HepG2 (cell line): ENCODE measurements around the gene CSDE1. TPM values are rescaled to one million over a fixed set of nuclear protein-coding genes. Genes with fewer than 3 reads are reported as not detected.

Experiments used
- ATAC-seq: fragments of 200-7000 bp; cut with Tn5 transposase; 3 replicates; pipeline ENCODE4 v1.9.1; 2020; ENCODE audit warnings: mild to moderate bottlenecking, moderate library complexity
- BruUV-seq: library from RNA; stranded (reverse); fragments of 400-500 nt; replicated peaks from 2 replicates; lab custom pipeline; 2021; lab: Mats Ljungman, UMichigan
- CTCF ChIA-PET: fragments of 300-600 bp; formaldehyde crosslinking; extraction: SDS; loops from one replicate; lab custom pipeline; 2021; ENCODE audit warnings: low total read pairs, inconsistent platforms, low intra/inter-chr PET ratio; lab: Yijun Ruan, JAX
- POLR2A ChIA-PET: fragments of 350-600 bp; sonication (Branson Sonifier 250); formaldehyde crosslinking; loops from one replicate; lab custom pipeline; 2020; ENCODE audit warnings: antibody characterized with exemption, inconsistent platforms; lab: Yijun Ruan, JAX
- DNase-seq: peaks from one replicate; pipeline ENCODE4 v3.0.0-alpha.2; 2015; ENCODE audit warnings: low spot score
- FAIRE-seq: peaks from 3 replicates; lab custom pipeline; 2011; peaks lifted over from hg19 to GRCh38; lab: Jason Lieb, UNC
- H2AFZ ChIP-seq: one replicate; pipeline ENCODE4 v1.6.1; 2011; ENCODE audit warnings: low read length, inconsistent platforms
- H3K27ac ChIP-seq: fragments of 300-600 bp; 3 replicates; pipeline ENCODE4 v1.8.0; 2011; ENCODE audit warnings: mixed run types, mild to moderate bottlenecking, mixed read lengths, low read length, inconsistent platforms; ENCODE audit not compliant: insufficient read depth; ENCODE audit errors: extremely low read length
- H3K27me3 ChIP-seq, 2 experiments: fragments of 200-600 bp in 1 of 2; 2 replicates in 1 of 2; 3 replicates in 1 of 2; pipeline versions ENCODE4 v1.6.0 to v1.8.0; 2011; ENCODE audit warnings: low read length in 2 of 2, mild to moderate bottlenecking in 2 of 2, moderate library complexity in 2 of 2, inconsistent platforms in 1 of 2; ENCODE audit not compliant: insufficient read depth in 2 of 2, control insufficient read depth in 1 of 2
- H3K36me3 ChIP-seq, 2 experiments: fragments of 200-600 bp in 1 of 2; replicated peaks in 1 of 2; 2 replicates in 1 of 2; 3 replicates in 1 of 2; pipeline versions ENCODE4 v1.5.1 to v1.8.0; 2011; ENCODE audit warnings: low read length in 2 of 2, inconsistent platforms in 1 of 2; ENCODE audit not compliant: insufficient read depth in 2 of 2, control insufficient read depth in 1 of 2
- H3K4me1 ChIP-seq: 2 replicates; pipeline ENCODE4 v1.5.1; 2012; ENCODE audit warnings: low read length, inconsistent platforms; ENCODE audit not compliant: insufficient read depth
- H3K4me2 ChIP-seq: 2 replicates; pipeline ENCODE4 v1.6.0; 2011; ENCODE audit warnings: low read depth, low read length, inconsistent platforms
- H3K4me3 ChIP-seq, 3 experiments: fragments of 200-600 bp in 1 of 3; sonication (generic), shearing (Covaris generic) in 1 of 3; replicated peaks in 1 of 3; 2 replicates each; pipeline ENCODE4 v1.5.1; 2011 to 2016; ENCODE audit warnings: low read length in 3 of 3, inconsistent platforms in 2 of 3, low read depth in 2 of 3, mild to moderate bottlenecking in 2 of 3, control low read depth in 1 of 3, mixed read lengths in 1 of 3; ENCODE audit not compliant: insufficient read depth in 1 of 3
- H3K79me2 ChIP-seq: one replicate; pipeline ENCODE4 v1.6.1; 2011; ENCODE audit warnings: low read length, inconsistent platforms; ENCODE audit not compliant: insufficient read depth
- H3K9ac ChIP-seq: 2 replicates; pipeline ENCODE4 v1.6.0; 2011; ENCODE audit warnings: mild to moderate bottlenecking, low read depth, low read length, inconsistent platforms; ENCODE audit not compliant: insufficient read depth
- H3K9me3 ChIP-seq: 2 replicates; pipeline ENCODE4 v1.5.1; 2012; ENCODE audit warnings: mild to moderate bottlenecking, low read length
- H4K20me1 ChIP-seq: 2 replicates; pipeline ENCODE4 v1.6.0; 2011; ENCODE audit warnings: inconsistent platforms, mild to moderate bottlenecking, low read length, moderate library complexity; ENCODE audit not compliant: insufficient read depth
- CBX2 ChIP-seq, 2 experiments: fragments of 200-600 bp in 1 of 2; sonication (generic); formaldehyde crosslinking in 1 of 2; IDR thresholded peaks; 2 replicates each; pipeline versions ENCODE4 v1.7.0 to v1.8.1; 2018 to 2022; ENCODE audit warnings: low read depth in 2 of 2, low read length in 1 of 2, mild to moderate bottlenecking in 1 of 2, missing genetic modification reagents in 1 of 2
- ELF4 ChIP-seq: sonication (generic); formaldehyde crosslinking; IDR thresholded peaks from 2 replicates; pipeline ENCODE4 v1.5.0; 2020; ENCODE audit warnings: missing genetic modification reagents, mild to moderate bottlenecking, moderate library complexity, borderline replicate concordance
- HNF1B ChIP-seq: sonication (generic); formaldehyde crosslinking; IDR thresholded peaks from 2 replicates; pipeline ENCODE4 v1.5.1; 2020; ENCODE audit warnings: mild to moderate bottlenecking, moderate library complexity, missing genetic modification reagents
- MXI1 ChIP-seq: IDR thresholded peaks from 3 replicates; pipeline ENCODE4 v1.6.1; 2012; ENCODE audit warnings: low read depth, low read length, inconsistent platforms, borderline replicate concordance
- POLR2AphosphoS5 ChIP-seq: IDR thresholded peaks from 2 replicates; pipeline ENCODE4 v1.6.1; 2012; ENCODE audit warnings: low read depth, low read length
- SMYD3 ChIP-seq: sonication (generic); formaldehyde crosslinking; IDR thresholded peaks from 2 replicates; pipeline ENCODE4 v1.8.1; 2023; ENCODE audit warnings: mild to moderate bottlenecking, missing genetic modification reagents
- SNAPC4 ChIP-seq: sonication (generic); formaldehyde crosslinking; IDR thresholded peaks from 2 replicates; pipeline ENCODE4 v1.4.0; 2020; ENCODE audit warnings: mild to moderate bottlenecking, missing genetic modification reagents
- TRAFD1 ChIP-seq: sonication (generic); formaldehyde crosslinking; IDR thresholded peaks from 2 replicates; pipeline ENCODE4 v1.5.1; 2020; ENCODE audit warnings: missing genetic modification reagents, mild to moderate bottlenecking, borderline replicate concordance
- ZNF510 ChIP-seq: sonication (generic); formaldehyde crosslinking; IDR thresholded peaks from 2 replicates; pipeline ENCODE4 v1.4.0; 2020; ENCODE audit warnings: low read depth, mild to moderate bottlenecking, missing genetic modification reagents
- ZNF570 ChIP-seq: sonication (generic); formaldehyde crosslinking; IDR thresholded peaks from 2 replicates; pipeline ENCODE4 v1.4.0; 2020; ENCODE audit warnings: mild to moderate bottlenecking, missing genetic modification reagents, borderline replicate concordance
- ZNF576 ChIP-seq: sonication (generic); formaldehyde crosslinking; IDR thresholded peaks from 2 replicates; pipeline ENCODE4 v1.4.0; 2020; ENCODE audit warnings: mild to moderate bottlenecking, missing genetic modification reagents
- ZNF652 ChIP-seq: IDR thresholded peaks from 2 replicates; pipeline ENCODE4 v1.6.1; 2016; ENCODE audit warnings: low read depth, borderline replicate concordance
- ZNF850 ChIP-seq: sonication (generic); formaldehyde crosslinking; conservative IDR thresholded peaks from 2 replicates; pipeline ENCODE4 v1.9.0; 2021; ENCODE audit warnings: mild to moderate bottlenecking, missing genetic modification reagents
- WGBS: methylation state at CpG from one replicate; pipeline ENCODE4 v1.1.6; 2017; ENCODE audit warnings: low lambda C conversion rate; 5-methylcytosine and 5-hydroxymethylcytosine counted together
- in situ Hi-C: cut with HindIII; loops from 2 replicates; pipeline ENCODE4 v1.10.0; 2017; ENCODE audit warnings: low pct_unique_long_range_greater_than_20kb; ENCODE audit not compliant: extremely low pct_ligation_motif_present
- intact Hi-C: fragments of 100-400 bp; cut with micrococcal nuclease; formaldehyde crosslinking; loops from one replicate; pipeline ENCODE4 v1.10.0; 2022; ENCODE audit not compliant: unreplicated experiment
- polyA plus RNA-seq, 8 experiments: library from polyadenylated mRNA; depleted of rRNA in 3 of 8; stranded (reverse) in 7 of 8; unstranded in 1 of 8; fragments of >200 nt; fragmentation: Illumina TruSeq in 4 of 8; extraction: Trizol in 4 of 8; gene quantifications; 2 replicates each; pipeline versions ENCODE4 v1.2.1 to v1.2.3, GENCODE V29; 2011 to 2016; ENCODE audit warnings: low read depth in 4 of 8, missing spikeins in 1 of 8, mixed read lengths in 1 of 8; ENCODE audit not compliant: insufficient read depth in 1 of 8
- total RNA-seq, 5 experiments: library from RNA; depleted of rRNA; stranded (reverse); fragments of >200 nt; fragmentation: Illumina TruSeq; extraction: Trizol; gene quantifications; 2 replicates each; pipeline ENCODE4 v1.2.3, GENCODE V29; 2016; ENCODE audit warnings: low read depth in 1 of 5
- TF ChIP-seq, protein P1 (sequence below): IDR thresholded peaks from 2 replicates; pipeline ENCODE4 v1.6.1; 2016; ENCODE audit warnings: control low read depth

CSDE1 gene
- total and polyA plus RNA-seq, 2 of the 13 experiments (the other 11 are each of a cell fraction or from before 2014, with no cell fraction given) = 150 to 313 TPM

DNA sequence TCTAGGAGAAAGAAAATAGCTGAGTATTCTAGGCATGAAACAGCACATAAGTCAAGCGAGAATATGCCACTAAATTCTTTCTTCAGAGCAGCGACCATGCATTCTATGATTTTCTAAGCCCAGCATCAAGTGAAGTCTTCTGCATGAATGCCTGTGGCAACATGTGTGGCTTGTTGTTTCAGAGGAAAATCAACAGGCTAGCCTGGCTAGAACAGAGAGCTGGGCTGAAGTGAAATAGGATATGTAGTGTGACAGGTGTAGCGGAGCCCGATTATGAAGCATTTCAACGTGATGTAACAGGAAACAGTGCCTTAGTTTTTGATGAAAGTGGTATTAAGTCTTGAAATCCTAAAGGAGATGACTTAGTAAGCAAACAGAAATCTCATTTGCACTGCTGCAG lies 7.0 kb downstream of the CSDE1 start:
- Histone ChIP-seq H3K27ac (no peak overlapping the region), H3K79me2 (peaks cover 100% of the 10 kb centered on the region), H4K20me1 (peaks cover 85% of the 10 kb centered on the region), H3K9ac (no peak overlapping the region), H3K9me3 (no peaks in the 10 kb centered on the region), H3K4me3 (no peak overlapping the region), H2AFZ (no peak overlapping the region), H3K36me3 (peaks cover 1 to 45% of the 10 kb centered on the region in 2 experiments; a peak in 4 of 5 replicates), H3K4me1 (peaks cover 43% of the 10 kb centered on the region), H3K27me3 (no peaks in the 10 kb centered on the region), H3K4me2 (no peak overlapping the region)
- intact Hi-C loops = no loop called here
- no peak for TF ChIP-seq ZNF576
- no peak for TF ChIP-seq ZNF652 (CRISPR knock-in tag)
- no peak for TF ChIP-seq ZNF850 (CRISPR knock-in tag)
- TF ChIP-seq SMYD3 (CRISPR knock-in tag) = no peak
- TF ChIP-seq CBX2 (IDR thresholded peaks at IDR 0.05; ENCODE audit: low read depth, low read length) = no peak
- no peak for TF ChIP-seq CBX2 (CRISPR knock-in tag; IDR thresholded peaks at IDR 0.05; ENCODE audit: low read depth)
- no peak for TF ChIP-seq POLR2AphosphoS5
- TF ChIP-seq ELF4 = no peak
- no peak for TF ChIP-seq MXI1
- no peak for TF ChIP-seq SNAPC4
- no peak for TF ChIP-seq HNF1B (CRISPR knock-in tag)
- no peak for TF ChIP-seq ZNF570
- no peak for TF ChIP-seq TRAFD1 (CRISPR knock-in tag)
- TF ChIP-seq, protein P1, sequence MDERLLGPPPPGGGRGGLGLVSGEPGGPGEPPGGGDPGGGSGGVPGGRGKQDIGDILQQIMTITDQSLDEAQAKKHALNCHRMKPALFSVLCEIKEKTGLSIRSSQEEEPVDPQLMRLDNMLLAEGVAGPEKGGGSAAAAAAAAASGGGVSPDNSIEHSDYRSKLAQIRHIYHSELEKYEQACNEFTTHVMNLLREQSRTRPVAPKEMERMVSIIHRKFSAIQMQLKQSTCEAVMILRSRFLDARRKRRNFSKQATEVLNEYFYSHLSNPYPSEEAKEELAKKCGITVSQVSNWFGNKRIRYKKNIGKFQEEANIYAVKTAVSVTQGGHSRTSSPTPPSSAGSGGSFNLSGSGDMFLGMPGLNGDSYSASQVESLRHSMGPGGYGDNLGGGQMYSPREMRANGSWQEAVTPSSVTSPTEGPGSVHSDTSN (CRISPR knock-in tag) = no peak
- no peak for TF ChIP-seq ZNF510 (CRISPR knock-in tag)
- ChIA-PET POLR2A (no interaction called here), CTCF (no interaction called here)
- BruUV-seq = no TSS peak
- ATAC-seq = no peak
- in situ Hi-C loops = loop anchor here (5.0 kb wide), 1 partner anchor 33 kb away; the partner anchor contains the start of gene NRAS
- WGBS = 96% methylated on average over 5 of the region's 5 CpGs
- DNase-seq = no peak
- no peak for FAIRE-seq
